CD4-positive, alpha-beta T cell treated with Interleukin-12 subunit alpha and Interleukin-12 subunit beta, for 1 hour (primary cell): ENCODE measurements around the gene CFAP100.

Experiments
- DNase-seq: peaks from one replicate; pipeline ENCODE4 v3.0.0-alpha.2; 2020

Gene CFAP100

GRCh38 chr3:126357295-126358037 is 37.2 kb upstream of the CFAP100 start, which contains the start of gene KLF15:
Gene KLF15 (minus strand): TSS chr3:126357408. CDS start chr3:126352922, 4,486 bp downstream.
- peak; percentile 79 for DNase-seq

- no peak for DNase-seq
These were observed 36.5 kb upstream of the CFAP100 start for GRCh38 chr3:126358038-126358815.

GRCh38 chr3:126358816-126359181 is 35.9 kb upstream of the CFAP100 start:
- DNase-seq, result no peak

- DNase-seq, result no peak
These were observed 34.5 kb upstream of the CFAP100 start for GRCh38 chr3:126360046-126360713.

- DNase-seq, result no peak
These were observed 34.0 kb upstream of the CFAP100 start for GRCh38 chr3:126360714-126361060.

GRCh38 chr3:126361211-126361610 is 33.5 kb upstream of the CFAP100 start:
- no peak for DNase-seq

- DNase-seq, result no peak
These were observed 30.5 kb upstream of the CFAP100 start for GRCh38 chr3:126364130-126364695.

- DNase-seq, result no peak
These were observed 29.9 kb upstream of the CFAP100 start for GRCh38 chr3:126364731-126365301.

- no peak for DNase-seq
These were observed 29.1 kb upstream of the CFAP100 start for GRCh38 chr3:126365351-126366277.

GRCh38 chr3:126367316-126367805 is 27.3 kb upstream of the CFAP100 start:
- DNase-seq, result no peak

- DNase-seq, result no peak
These were observed 25.2 kb upstream of the CFAP100 start for GRCh38 chr3:126369490-126369889.

- DNase-seq, result no peak
These were observed 24.7 kb upstream of the CFAP100 start for GRCh38 chr3:126370055-126370454.

- no peak for DNase-seq
These were observed 24.1 kb upstream of the CFAP100 start for GRCh38 chr3:126370606-126371005.

GRCh38 chr3:126371096-126371705 is 23.5 kb upstream of the CFAP100 start:
- DNase-seq, result no peak

- DNase-seq, result no peak
These were observed 22.1 kb upstream of the CFAP100 start for GRCh38 chr3:126372413-126373145.

GRCh38 chr3:126373146-126373613 is 21.5 kb upstream of the CFAP100 start:
- no peak for DNase-seq

GRCh38 chr3:126373682-126374601 is 20.8 kb upstream of the CFAP100 start:
- no peak for DNase-seq

- DNase-seq, result no peak
These were observed 18.8 kb upstream of the CFAP100 start for GRCh38 chr3:126375835-126376331.

GRCh38 chr3:126376444-126376843 is 18.3 kb upstream of the CFAP100 start:
- DNase-seq, result no peak
